Stimulated activated CD8-positive, alpha-beta memory T cell treated with anti-CD3 and anti-CD28 coated beads, Interleukin-15, amount 100 ng/mL, for 48 hours (primary cell): ENCODE measurements around the gene SRM.
"Not testable (repeated sequence)": the region's sequence is repeated elsewhere in the genome, so short reads cannot be mapped to it uniquely, and the experiment has no call there.

ENCODE experiments used
- DNase-seq, 2 donors: peaks; one replicate each; pipeline ENCODE4 v3.0.0-alpha.2; 2020; ENCODE audit warnings: low read depth in 2 of 2

The SRM gene

DNA sequence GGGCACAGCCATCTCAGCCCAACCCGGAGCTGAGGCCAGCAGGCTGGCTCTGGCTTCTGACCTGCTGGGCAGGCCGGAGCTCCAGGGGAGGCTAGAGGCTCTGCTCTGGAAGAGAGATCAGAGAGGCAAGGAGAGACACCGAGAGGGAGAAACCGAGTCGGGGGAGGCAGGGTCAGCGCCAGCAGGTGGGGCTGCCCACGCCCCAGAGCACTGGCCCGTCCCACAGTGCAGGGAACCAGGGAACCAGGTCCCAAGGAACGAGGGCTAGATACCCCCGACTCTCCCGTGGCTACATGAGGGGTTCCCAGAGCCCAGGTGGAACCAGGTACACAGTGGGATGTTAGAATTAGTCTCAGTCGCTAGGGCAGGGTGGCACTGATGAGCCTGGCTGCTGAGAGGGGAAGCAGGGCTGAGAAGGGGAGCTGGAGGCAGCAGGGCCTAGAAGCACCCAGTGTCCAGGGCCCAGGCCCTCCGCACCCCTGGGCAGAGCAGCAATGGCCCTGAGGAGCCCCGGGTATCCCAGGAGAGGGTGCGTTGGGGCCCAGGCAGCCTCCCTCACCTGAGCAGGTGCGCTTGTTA is 14.9 kb downstream of the SRM start:
- DNase-seq: no peak

DNA sequence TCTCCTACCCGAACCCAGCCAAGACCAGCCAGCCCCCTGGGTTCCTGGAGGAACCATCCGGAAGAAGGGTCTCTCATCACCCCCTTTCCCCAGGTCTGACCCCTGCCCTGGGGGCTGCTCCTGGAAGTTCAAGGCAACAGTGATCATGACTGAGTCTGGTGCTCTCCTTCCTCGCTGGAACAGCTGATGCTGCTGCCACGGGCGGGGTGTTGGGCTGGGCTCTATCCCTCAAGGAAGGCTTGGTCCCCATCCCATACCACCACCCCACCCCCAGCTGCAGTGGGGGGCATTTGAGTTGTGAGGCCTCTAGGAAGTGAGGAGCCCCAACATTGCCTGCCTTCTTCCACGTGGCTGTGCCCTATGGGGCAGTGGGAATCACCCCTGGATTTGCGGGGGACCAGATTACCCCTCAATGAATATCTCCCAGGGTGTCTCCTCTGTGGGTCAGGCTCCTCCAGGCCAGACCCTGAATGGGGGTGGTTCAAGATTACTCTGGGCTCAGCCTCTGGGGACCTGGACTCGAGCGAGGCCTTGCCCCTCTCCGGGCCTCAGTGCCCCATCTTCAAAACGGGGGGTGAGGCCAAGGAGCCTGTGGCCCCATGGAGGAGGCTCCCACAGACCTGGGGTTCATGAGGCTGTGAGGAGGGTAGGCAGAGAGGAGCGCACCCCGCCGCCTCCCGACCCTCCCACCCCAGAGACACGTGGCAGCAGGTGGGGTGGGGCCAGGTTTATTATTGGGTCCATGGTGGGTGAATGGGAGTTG is 15.6 kb downstream of the SRM start:
- no peak for DNase-seq

DNA sequence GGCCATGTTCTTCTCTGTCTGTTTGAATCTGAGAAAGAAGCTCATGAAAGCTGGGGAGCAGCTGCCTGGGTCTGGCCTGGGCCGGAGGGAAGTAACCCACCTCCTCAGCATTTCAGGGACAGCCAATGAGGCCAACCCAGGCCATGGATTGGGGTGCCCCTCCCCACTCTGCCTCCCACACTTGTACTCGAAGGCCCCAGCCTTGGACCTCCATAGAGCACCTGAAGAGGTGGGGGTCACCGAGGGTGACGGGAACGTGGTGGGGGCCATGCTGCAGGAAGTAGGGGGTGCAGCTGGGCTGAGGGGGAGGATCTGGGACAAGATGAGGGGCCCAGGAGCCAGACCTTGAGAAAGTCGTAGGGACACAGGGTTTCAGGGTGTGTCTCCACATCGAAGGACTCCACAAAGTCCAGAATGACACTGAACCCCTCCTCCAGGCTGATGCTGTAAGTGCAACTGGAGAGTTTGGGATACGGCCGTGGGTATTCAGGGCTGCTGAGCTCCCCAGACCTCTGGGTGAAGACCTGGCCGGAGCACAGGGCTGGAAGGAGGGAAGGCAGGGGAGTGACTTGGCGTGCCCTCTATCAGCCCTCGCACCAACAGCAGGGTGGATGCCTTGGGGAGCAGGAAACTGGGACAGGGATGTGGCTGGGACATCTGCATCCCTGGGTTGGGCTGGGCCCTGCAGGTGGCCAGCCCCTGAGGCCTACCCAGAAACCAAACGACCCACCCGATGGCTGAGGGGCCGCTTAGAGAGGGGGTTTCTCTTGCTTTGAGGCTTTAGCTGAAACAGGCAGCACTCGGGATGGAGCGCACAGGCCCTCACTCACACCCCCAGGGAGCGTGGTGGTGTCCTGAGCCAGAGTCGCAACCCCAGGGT is 16.6 kb downstream of the SRM start:
- no peak for DNase-seq

DNA sequence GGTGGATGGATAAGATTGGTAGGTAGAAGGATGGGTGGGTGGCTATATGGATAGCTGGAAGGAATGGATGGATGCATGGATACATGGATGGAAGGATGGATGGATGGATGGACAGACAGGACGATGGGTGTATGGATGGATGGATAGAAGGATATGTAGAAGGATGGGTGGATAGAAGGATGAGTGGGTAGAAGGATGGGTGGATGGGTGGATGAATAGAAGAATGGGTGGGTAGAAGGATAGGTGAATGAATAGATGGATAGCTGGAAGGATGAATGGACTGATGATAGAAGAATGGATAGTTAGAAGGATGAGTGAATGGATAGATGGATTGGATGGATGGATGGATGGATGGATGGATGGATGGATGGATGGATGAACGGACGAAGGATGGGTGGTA is 17.8 kb downstream of the SRM start:
- DNase-seq: no peak

DNA sequence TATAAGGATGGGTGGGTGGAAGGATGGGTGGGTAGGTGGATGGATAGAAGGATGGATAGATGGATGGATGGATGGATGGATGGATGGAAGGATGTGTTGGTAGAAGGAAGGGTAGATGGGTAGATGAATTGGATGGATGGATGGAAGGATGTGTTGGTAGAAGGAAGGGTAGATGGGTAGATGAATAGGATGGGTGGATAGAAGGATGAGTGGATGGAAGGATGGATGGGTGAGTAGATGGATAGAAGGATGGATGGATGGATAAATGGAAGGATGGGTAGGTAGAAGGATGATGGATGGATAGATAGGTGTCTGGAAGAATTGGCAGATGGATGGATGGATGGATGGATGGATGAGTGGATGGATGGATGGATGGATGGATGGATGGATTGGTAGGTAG is 18.8 kb downstream of the SRM start:
- DNase-seq: no peak

DNA sequence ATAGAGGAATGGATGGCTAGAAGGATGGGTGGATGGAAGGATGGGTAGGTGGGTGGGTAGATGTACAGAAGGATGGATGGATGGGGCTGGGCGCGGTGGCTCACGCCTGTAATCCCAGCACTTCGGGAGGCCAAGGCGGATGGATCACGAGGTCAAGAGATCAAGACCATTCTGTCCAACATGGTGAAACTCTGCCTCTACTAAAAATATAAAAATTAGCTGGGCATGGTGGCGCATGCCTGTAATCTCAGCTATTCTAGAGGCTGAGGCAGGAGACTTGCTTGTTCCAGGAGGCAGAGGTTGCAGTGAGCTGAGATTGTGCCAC is 19.8 kb downstream of the SRM start:
- not testable (repeated sequence) for DNase-seq

DNA sequence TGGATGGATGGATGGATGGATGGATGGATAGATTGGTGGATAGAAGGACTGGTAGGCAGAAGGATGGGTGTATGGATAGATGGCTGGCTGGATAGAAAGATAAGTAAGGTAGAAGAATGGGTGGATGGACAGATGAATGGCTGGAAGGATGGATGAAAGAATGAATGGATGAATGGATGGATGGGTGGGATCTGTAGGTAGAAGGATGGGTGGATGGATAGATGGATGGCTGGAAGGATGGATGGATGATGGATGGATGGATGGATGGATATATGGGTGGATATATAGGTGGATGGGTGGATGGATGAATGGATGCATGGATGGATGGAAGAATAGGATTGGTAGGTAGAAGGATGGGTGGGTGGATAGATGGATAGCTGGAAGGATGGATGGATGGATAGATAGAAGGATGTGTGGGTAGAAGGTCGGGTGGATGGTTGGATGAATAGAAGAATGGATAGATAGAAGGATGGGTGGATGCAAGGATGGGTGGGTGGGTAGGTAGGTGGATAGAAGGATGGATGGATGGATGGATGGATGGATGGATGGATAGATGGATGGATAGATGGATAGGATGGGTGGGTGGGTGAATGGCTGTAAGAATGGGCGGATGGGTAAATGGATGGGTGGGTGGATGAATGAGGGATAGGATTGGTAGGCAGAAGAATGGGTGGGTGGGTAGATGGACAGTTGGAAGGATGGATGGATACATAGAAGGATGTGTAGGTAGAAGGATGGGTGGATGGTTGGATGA is 20.3 kb downstream of the SRM start:
- no peak for DNase-seq

DNA sequence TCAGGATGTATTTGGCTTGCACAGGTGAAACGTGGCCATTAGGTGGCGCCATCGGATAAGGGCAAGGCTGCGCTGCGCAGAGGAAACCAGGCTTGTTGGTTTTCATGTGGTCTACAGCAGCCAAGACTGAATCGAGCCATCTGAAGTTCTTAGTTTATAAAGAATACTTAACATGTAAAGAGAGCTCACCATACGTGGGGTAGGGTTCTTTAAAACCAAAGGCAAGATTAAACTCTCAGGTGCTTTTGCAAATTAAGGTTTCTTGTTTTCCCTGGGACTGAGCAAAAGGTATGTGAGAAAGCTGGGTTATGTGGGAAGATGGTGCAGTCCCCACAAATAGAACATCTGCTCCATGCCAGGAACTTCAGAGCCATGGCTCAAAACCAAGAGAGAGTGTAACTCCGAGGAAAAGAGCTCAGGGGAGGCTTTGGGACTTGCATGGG is 22.1 kb downstream of the SRM start:
- DNase-seq: peak; percentile 73 to 77

DNA sequence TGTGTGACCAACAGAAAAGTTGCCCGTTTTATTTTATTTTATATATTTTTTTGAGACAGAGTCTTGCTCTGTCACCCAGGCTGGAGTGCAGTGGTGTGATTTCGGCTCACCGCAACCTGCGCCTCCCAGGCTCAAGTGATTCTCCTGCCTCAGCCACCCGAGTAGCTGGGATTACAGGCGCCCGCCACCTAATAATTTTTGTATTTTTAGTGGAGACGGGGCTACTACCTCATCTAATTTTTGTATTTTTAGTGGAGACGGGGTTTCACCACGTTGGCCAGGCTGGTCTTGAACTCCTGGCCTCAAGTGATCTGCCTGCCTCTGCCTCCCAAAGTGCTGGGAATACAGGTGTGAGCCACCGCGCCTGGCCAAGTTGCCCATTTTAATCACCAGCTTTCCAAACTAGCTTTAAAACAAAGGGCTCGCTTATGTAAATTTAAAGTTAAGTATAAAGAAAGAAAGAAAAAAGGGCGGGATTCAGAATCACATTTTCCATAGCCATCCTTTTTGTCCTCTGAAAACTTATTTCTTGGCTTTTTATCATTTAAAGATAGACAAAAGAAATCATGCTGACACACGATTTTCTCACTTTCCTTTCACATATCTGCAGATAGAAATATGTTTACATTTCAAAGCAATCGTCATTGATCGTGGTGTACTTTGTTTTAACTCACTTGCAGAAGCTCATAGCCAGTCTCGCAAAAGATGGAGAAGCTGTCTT is 22.6 kb downstream of the SRM start:
- DNase-seq: not testable (repeated sequence)

DNA sequence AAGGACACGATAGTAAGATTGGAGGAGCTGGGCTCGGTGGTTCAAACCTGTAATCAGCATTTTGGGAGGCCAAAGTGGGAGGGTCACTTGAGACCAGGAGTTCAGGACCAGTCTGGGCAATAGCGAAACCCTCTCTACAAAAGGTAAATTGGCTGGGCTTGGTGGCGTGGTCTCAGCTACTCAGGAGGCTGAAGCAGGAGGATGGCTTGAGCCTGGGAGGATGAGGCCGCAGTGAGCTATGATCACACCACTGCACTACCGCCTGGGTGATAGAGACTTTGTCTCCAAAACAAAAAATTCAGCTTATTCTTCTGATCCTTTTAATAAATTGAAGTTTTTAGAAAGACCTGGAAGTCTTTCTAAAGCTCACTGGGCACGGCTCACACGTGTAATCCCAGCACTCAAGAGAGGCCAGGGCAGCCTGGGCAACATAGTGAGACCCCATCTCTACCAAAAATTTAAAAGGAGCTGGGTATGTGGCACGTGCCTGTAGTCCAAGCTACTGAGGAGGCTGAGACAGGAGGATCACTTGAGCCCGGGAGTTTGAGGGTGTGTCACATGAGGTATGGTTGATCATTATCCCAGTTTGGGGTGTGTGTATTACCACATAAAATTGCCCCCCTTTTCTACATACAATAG is 28.1 kb downstream of the SRM start:
- DNase-seq: no peak

DNA sequence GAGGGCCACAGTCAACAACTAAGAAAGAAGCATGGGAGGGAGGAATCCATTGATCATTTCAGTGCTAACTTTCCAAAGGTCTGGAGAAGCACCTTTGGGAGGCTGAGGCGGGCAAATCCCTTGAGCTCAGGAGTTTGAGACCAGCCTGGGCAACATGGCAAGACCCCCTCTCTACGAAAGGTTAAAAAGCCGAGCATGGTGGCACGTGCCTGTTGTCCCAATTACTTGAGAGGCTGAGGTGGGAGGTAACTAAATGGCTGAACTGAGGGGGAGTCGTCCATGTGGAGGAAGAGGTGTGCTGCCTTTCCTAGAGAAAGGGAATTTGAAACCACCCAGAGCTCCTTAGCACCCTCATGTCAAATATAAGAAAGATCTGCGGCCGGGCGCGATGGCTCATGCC is 29.0 kb downstream of the SRM start:
- DNase-seq: no peak

DNA sequence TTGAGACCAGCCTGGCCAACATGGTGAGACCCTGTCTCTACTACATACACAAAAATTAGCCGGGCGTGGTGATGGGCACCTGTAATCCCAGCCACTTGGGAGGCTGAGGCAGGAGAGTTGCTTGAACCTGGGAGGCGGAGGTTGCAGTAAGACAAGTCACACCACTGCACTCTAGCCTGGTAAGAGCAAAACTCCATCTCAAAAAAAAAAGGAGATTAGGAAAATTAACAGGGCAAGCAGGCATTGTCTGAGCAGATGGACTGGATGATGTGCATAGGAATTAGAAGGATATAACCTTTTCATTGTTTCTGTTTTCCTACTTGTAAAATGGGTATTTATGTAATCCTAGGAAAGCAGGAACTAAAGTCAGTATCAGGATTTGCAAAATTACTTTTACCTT is 31.8 kb downstream of the SRM start:
- DNase-seq: no peak

DNA sequence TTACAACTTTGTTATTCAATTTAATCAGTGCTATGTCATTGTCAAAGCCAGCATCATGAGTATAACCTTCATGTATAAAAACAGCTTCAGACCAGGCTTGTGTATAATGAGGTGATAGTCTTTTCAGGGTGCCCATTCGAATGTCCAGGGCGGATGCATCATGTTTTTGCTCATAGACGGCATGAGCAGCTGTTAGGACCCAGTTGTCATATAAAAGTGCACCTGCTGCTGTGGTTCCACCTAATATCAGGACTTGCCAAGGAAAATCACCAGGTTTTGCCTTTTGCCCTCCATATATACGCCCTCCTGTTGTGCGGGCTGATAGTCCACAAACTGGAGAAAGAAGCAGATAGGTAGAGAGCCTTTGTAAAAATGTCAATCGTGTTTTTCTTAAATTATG is 32.5 kb downstream of the SRM start:
- no peak for DNase-seq

DNA sequence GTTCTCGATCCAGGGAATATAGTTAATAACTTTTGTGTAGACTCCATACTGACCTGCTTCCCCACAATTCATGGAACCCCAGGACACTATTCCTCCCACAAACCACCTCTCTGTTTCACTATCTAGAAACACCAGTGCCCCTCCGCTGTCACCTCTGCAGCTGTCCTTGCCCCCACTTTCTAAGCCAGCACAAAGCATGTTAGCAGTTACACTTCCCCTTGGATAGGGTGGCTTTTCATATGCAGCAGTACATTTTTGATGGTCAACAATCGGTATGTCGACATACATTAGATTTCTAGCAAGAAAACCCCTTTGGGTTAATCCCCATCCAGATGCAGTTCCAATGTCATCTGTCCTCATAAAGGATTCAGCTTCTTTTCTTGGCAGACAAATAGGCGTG is 32.9 kb downstream of the SRM start:
- no peak for DNase-seq

DNA sequence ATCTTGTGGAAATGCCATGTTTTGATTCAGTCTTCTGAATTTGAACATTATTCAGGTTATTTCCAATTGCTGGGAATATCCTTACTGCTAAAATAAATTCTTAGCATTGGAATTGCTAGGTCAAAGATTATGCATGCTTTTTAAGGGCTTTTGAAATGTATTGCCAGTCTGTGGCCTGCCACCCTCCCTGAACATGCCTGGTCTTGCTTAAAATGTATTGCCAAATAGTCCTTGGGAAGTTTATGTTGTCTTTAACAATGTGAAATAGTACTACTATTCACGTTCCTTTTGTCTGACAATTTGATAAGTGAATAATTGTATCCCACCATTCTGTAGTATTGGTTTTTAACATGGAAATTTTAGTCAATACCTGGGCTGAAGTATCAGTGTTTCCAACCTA is 33.8 kb downstream of the SRM start:
- DNase-seq: no peak

DNA sequence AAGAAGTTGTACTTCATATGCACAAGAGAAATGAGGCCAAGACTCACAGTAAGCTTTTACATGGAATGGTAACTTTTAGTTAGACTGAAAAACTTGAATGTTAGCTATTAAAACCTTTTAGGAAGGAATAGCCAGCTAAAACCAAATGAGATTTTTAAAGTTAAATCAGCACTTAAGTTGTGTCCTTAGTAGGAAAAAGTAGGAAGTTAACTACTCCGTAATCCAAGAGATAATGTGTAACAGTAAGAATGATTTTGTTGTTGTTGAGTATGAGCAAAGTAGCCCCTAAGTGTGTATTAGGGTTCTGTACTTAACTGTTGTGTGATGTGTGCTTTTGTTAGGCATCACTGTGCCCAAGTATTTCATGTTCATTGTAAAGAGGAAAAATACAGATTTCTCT is 34.2 kb downstream of the SRM start:
- DNase-seq: no peak

DNA sequence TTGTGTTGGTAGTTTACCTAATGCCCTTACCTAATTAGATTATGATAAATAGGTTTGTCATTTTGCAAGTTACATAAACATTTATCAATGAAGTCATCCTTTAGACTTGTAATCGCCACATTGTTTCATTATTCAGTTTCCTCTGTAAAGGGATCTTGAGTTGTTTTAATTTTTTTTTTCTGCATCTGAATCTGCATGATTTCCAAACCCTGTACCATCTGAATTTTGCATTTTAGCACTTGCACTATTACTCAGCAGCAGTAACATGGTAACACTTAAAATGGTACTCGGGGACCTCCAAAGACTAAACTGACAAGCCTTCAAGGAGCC is 35.0 kb downstream of the SRM start:
- no peak for DNase-seq

DNA sequence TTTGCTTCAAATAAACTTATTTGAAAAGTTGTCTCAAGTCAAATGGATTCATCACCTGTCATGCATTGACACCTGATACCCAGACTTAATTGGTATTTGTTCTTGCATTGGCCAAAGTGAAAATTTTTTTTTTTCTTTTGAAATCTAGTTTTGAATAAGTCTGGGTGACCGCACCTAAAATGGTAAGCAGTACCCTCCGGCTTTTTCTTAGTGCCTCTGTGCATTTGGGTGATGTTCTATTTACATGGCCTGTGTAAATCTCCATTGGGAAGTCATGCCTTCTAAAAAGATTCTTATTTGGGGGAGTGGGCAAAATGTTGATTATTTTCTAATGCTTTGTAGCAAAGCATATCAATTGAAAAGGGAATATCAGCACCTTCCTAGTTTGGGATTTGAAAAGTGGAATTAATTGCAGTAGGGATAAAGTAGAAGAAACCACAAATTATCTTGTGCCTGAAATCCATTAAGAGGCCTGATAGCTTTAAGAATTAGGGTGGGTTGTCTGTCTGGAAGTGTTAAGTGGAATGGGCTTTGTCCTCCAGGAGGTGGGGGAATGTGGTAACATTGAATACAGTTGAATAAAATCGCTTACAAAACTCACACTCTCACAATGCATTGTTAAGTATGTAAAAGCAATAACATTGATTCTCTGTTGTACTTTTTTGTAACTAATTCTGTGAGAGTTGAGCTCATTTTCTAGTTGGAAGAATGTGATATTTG is 35.5 kb downstream of the SRM start:
- no peak for DNase-seq

DNA sequence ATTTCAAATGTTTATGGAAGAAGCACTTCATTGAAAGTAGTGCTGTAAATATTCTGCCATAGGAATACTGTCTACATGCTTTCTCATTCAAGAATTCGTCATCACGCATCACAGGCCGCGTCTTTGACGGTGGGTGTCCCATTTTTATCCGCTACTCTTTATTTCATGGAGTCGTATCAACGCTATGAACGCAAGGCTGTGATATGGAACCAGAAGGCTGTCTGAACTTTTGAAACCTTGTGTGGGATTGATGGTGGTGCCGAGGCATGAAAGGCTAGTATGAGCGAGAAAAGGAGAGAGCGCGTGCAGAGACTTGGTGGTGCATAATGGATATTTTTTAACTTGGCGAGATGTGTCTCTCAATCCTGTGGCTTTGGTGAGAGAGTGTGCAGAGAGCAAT is 36.6 kb downstream of the SRM start:
- no peak for DNase-seq

DNA sequence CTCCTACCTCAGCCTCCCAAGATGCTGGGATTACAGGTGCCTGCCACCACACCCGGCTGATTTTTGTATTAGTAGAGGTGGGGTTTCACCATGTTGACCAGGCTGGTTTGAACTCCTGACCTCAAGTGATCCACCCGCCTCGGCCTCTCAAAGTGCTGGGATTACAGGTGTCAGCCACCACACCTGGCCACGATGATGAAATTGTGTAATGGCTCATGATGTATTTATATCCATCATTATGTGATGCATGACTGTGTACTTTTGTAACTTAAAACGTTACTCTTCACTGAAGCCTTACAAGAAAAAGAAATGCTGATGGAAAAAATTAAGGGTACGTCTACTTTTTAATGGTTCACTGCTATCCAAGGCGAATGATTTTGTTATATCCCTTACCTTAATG is 39.8 kb downstream of the SRM start:
- no peak for DNase-seq

DNA sequence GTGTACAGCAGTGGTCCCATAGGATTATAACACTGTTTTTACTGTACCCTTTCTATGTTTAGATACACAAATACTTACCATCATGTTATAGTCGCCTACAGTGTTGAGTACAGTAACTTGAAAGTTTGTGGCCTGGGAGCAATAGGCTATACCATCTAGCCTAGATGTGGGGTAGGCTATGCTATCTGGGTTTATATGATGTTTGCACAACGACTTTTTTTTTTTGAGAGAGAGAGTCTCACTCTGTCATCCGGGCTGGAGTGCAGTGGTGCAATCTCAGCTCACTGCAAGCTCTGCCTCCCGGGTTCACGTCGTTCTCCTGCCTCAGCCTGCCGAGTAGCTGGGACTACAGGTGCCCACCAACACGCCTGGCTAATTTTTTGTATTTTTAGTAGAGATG is 40.5 kb downstream of the SRM start:
- DNase-seq: not testable (repeated sequence)
